Measurements from ENCODE around the gene HASPIN. TPM values are rescaled to one million over a fixed set of nuclear protein-coding genes. Genes with fewer than 3 reads are reported as not detected.

HASPIN gene
- total and polyA plus RNA-seq, 9 of the 15 experiments (the other 6 are each of a cell fraction or from before 2014, with no cell fraction given), result 0.81 to 13.5 (median 9.9) TPM

GRCh38 chr17:3719265-3719664 lies 4.4 kb upstream of the HASPIN start:
- Histone ChIP-seq H3K4me3 (no peak overlapping the region), H3K4me2 (ENCODE audit: insufficient read depth, low read length) (no peak overlapping the region), H4K20me1 (replicated peaks; ENCODE audit: control insufficient read depth, insufficient read depth, low read length) (no peaks in the 10 kb centered on the region), H3K27ac (ENCODE audit: extremely low read depth, low read depth, low read length) (no peak overlapping the region), H3K79me2 (ENCODE audit: control insufficient read depth, insufficient read depth, low read length) (peaks cover 20% of the 10 kb centered on the region), H3K9ac (ENCODE audit: insufficient read depth in 1 of 2, low read depth in 2 of 2, low read length in 2 of 2) (no peak overlapping the region), H3K9me1 (ENCODE audit: control insufficient read depth, insufficient read depth, low read length) (no peaks in the 10 kb centered on the region), H3K9me3 (replicated peaks; ENCODE audit: control insufficient read depth, insufficient read depth, low read depth, low read length) (no peaks in the 10 kb centered on the region), H2AFZ (ENCODE audit: low read depth, low read length) (no peak overlapping the region), H3K4me1 (replicated peaks in 1 of 2; ENCODE audit: control insufficient read depth in 2 of 2, insufficient read depth in 2 of 2, low read length in 2 of 2) (peaks cover 9 to 14% of the 10 kb centered on the region in 2 experiments), H3K27me3 (ENCODE audit: control insufficient read depth in 2 of 2, insufficient read depth in 2 of 2, low read length in 2 of 2) (no peaks in the 10 kb centered on the region), H3K36me3 (ENCODE audit: control insufficient read depth, insufficient read depth, low read length) (peaks cover 51% of the 10 kb centered on the region; the same call in 2 of the 3 replicates)
- ATAC-seq (no peak), DNase-seq (ENCODE audit: extremely low read depth in 1 of 4, low spot score in 3 of 4) (no peak), FAIRE-seq (no peak)
- ChIA-PET CTCF (ENCODE audit: low intra/inter-chr PET ratio) (no interaction called here), POLR2A (interaction anchor here (0.5 to 0.6 kb wide), 2 partner anchors 50 to 189 kb away, joined by 3 to 4 read pairs; partner anchors contain the start of gene EMC6)
- BruUV-seq (replicated peaks), result no TSS peak
- intact Hi-C loops (cut with micrococcal nuclease), result no loop called here
- in situ Hi-C loops (cut with MboI), result no loop called here
- TF ChIP-seq HIVEP1 (CRISPR knock-in tag; IDR thresholded peaks at IDR 0.05), result no peak
- TF ChIP-seq ZHX1 (conservative IDR thresholded peaks at IDR 0.05; ENCODE audit: low read length), result no peak
- TF ChIP-seq ZKSCAN1 (IDR thresholded peaks at IDR 0.05; ENCODE audit: low read depth, low read length), result no peak
- no peak for TF ChIP-seq SRSF3 (IDR thresholded peaks at IDR 0.05; ENCODE audit: insufficient read depth, low read length)
- TF ChIP-seq ZNF717 (CRISPR knock-in tag; IDR thresholded peaks at IDR 0.05), result no peak
- TF ChIP-seq SRSF1 (IDR thresholded peaks at IDR 0.05; ENCODE audit: low read depth, low read length), result no peak
- TF ChIP-seq ATF6 (CRISPR knock-in tag; IDR thresholded peaks at IDR 0.05), result no peak
- TF ChIP-seq MEF2D (tag; conservative IDR thresholded peaks at IDR 0.05; ENCODE audit: low read depth), result no peak
- TF ChIP-seq NCOA6 (IDR thresholded peaks at IDR 0.05), result no peak
- no peak for TF ChIP-seq HDAC8 (tag; IDR thresholded peaks at IDR 0.05)
- no peak for TF ChIP-seq BCOR (IDR thresholded peaks at IDR 0.05)
- TF ChIP-seq FOS (IDR thresholded peaks at IDR 0.05; ENCODE audit: extremely low read depth, insufficient read length), result no peak
- no peak for TF ChIP-seq ZNF354B (CRISPR knock-in tag; IDR thresholded peaks at IDR 0.05)
- no peak for TF ChIP-seq ZFP1 (CRISPR knock-in tag; IDR thresholded peaks at IDR 0.05)
- TF ChIP-seq CREB5 (CRISPR knock-in tag; IDR thresholded peaks at IDR 0.05), result no peak
- TF ChIP-seq SOX6 (IDR thresholded peaks at IDR 0.05), result no peak
- no peak for TF ChIP-seq SIN3A (IDR thresholded peaks at IDR 0.05; ENCODE audit: borderline replicate concordance in 2 of 2, control insufficient read depth in 1 of 2, low read depth in 2 of 2, low read length in 2 of 2)
